HEK293 (cell line): ENCODE data around the gene SVIL.

Experiments
- CTCF ChIA-PET: fragments of 350-600 bp; formaldehyde crosslinking; extraction: SDS; loops from one replicate; lab custom pipeline; 2021; ENCODE audit warnings: antibody characterized with exemption; lab: Yijun Ruan, JAX
- POLR2A ChIA-PET: fragments of 300-600 bp; formaldehyde crosslinking; extraction: SDS; loops from one replicate; lab custom pipeline; 2020; ENCODE audit warnings: antibody characterized with exemption, inconsistent platforms; lab: Yijun Ruan, JAX
- H3K27ac ChIP-seq: fragments of 200-500 bp; sonication (Bioruptor generic); 2 replicates; pipeline ENCODE4 v1.5.1; 2014; ENCODE audit warnings: low read depth, low read length, control low read depth, inconsistent platforms; ENCODE audit errors: extremely low read depth
- H3K36me3 ChIP-seq, 2 experiments: fragments of 200-500 bp in 1 of 2; sonication (Bioruptor generic) in 1 of 2; 1 replicate in 1 of 2; 2 replicates in 1 of 2; pipeline ENCODE4 v1.5.1; 2014 to 2017; ENCODE audit warnings: inconsistent platforms in 2 of 2, low read length in 2 of 2; ENCODE audit not compliant: control insufficient read depth in 2 of 2, insufficient read depth in 1 of 2
- H3K4me1 ChIP-seq: fragments of 200-500 bp; sonication (Bioruptor generic); 2 replicates; pipeline ENCODE4 v1.5.1; 2014; ENCODE audit warnings: mild to moderate bottlenecking, low read length, inconsistent platforms; ENCODE audit not compliant: control insufficient read depth, insufficient read depth
- H3K4me3 ChIP-seq: 2 replicates; pipeline ENCODE4 v1.5.1; 2011; ENCODE audit warnings: low read depth, mild to moderate bottlenecking, control low read depth, low read length, moderate library complexity
- H3K9me3 ChIP-seq: fragments of 200-500 bp; sonication (Bioruptor generic); 2 replicates; pipeline ENCODE4 v1.5.1; 2014; ENCODE audit warnings: low read depth, low read length, inconsistent platforms; ENCODE audit not compliant: control insufficient read depth, insufficient read depth
- EGR2 ChIP-seq: fragments of 450-650 bp; formaldehyde crosslinking; IDR thresholded peaks from 2 replicates; pipeline ENCODE4 v1.5.1; 2016; ENCODE audit warnings: low read depth, missing biosample characterization, missing genetic modification characterization
- HIC1 ChIP-seq: fragments of 450-650 bp; formaldehyde crosslinking; IDR thresholded peaks from 2 replicates; pipeline ENCODE4 v1.5.1; 2016; ENCODE audit warnings: missing biosample characterization, missing genetic modification characterization
- INSM2 ChIP-seq: fragments of 450-650 bp; formaldehyde crosslinking; IDR thresholded peaks from 2 replicates; pipeline ENCODE4 v1.5.1; 2016; ENCODE audit warnings: missing biosample characterization, missing genetic modification characterization
- PATZ1 ChIP-seq: fragments of 450-650 bp; formaldehyde crosslinking; IDR thresholded peaks from 2 replicates; pipeline ENCODE4 v1.5.1; 2016; ENCODE audit warnings: missing biosample characterization, missing genetic modification characterization
- REST ChIP-seq: fragments of 450-650 bp; formaldehyde crosslinking; IDR thresholded peaks from 2 replicates; pipeline ENCODE4 v1.5.1; 2016; ENCODE audit warnings: missing biosample characterization, missing genetic modification characterization
- ZNF121 ChIP-seq: fragments of 450-650 bp; formaldehyde crosslinking; IDR thresholded peaks from 2 replicates; pipeline ENCODE4 v1.5.1; 2016; ENCODE audit warnings: missing biosample characterization, missing genetic modification characterization
- ZNF140 ChIP-seq: fragments of 450-650 bp; formaldehyde crosslinking; IDR thresholded peaks from 2 replicates; pipeline ENCODE4 v1.5.1; 2016; ENCODE audit warnings: missing biosample characterization, missing genetic modification characterization
- ZNF174 ChIP-seq: fragments of 450-650 bp; formaldehyde crosslinking; IDR thresholded peaks from 2 replicates; pipeline ENCODE4 v1.5.0; 2017; ENCODE audit warnings: missing biosample characterization, mild to moderate bottlenecking, missing genetic modification characterization
- ZNF202 ChIP-seq: fragments of 450-650 bp; formaldehyde crosslinking; IDR thresholded peaks from 2 replicates; pipeline ENCODE4 v1.5.1; 2016; ENCODE audit warnings: missing biosample characterization, missing genetic modification characterization, borderline replicate concordance
- ZNF23 ChIP-seq: fragments of 450-650 bp; formaldehyde crosslinking; IDR thresholded peaks from 2 replicates; pipeline ENCODE4 v1.5.1; 2016; ENCODE audit warnings: missing biosample characterization, missing genetic modification characterization, borderline replicate concordance
- ZNF24 ChIP-seq: fragments of 450-650 bp; formaldehyde crosslinking; IDR thresholded peaks from 2 replicates; pipeline ENCODE4 v1.5.1; 2016; ENCODE audit warnings: missing biosample characterization, missing genetic modification characterization
- ZNF302 ChIP-seq: fragments of 450-650 bp; formaldehyde crosslinking; IDR thresholded peaks from 2 replicates; pipeline ENCODE4 v1.5.1; 2016; ENCODE audit warnings: missing biosample characterization, missing genetic modification characterization, low read depth
- ZNF324 ChIP-seq: fragments of 450-650 bp; formaldehyde crosslinking; IDR thresholded peaks from 2 replicates; pipeline ENCODE4 v1.5.1; 2016; ENCODE audit warnings: missing biosample characterization, missing genetic modification characterization
- ZNF362 ChIP-seq: fragments of 450-650 bp; formaldehyde crosslinking; IDR thresholded peaks from 2 replicates; pipeline ENCODE4 v1.5.1; 2016; ENCODE audit warnings: missing biosample characterization, missing genetic modification characterization
- ZNF423 ChIP-seq: fragments of 450-650 bp; formaldehyde crosslinking; IDR thresholded peaks from 2 replicates; pipeline ENCODE4 v1.5.1; 2016; ENCODE audit warnings: missing biosample characterization, missing genetic modification characterization
- ZNF561 ChIP-seq: fragments of 450-650 bp; IDR thresholded peaks from 2 replicates; pipeline ENCODE4 v1.5.1; 2018; ENCODE audit warnings: missing biosample characterization, missing genetic modification characterization, borderline replicate concordance
- ZNF585B ChIP-seq: fragments of 450-650 bp; formaldehyde crosslinking; IDR thresholded peaks from 2 replicates; pipeline ENCODE4 v1.5.1; 2016; ENCODE audit warnings: missing biosample characterization, missing genetic modification characterization
- ZNF621 ChIP-seq: fragments of 450-650 bp; formaldehyde crosslinking; IDR thresholded peaks from 2 replicates; pipeline ENCODE4 v1.5.1; 2017; ENCODE audit warnings: missing biosample characterization, missing genetic modification characterization
- ZNF629 ChIP-seq: fragments of 450-650 bp; formaldehyde crosslinking; IDR thresholded peaks from 2 replicates; pipeline ENCODE4 v1.5.1; 2017; ENCODE audit warnings: missing biosample characterization, missing genetic modification characterization
- ZNF645 ChIP-seq: fragments of 450-650 bp; formaldehyde crosslinking; IDR thresholded peaks from 2 replicates; pipeline ENCODE4; 2016; ENCODE audit warnings: missing biosample characterization, missing genetic modification characterization
- ZNF660 ChIP-seq: fragments of 450-650 bp; IDR thresholded peaks from 2 replicates; pipeline ENCODE4 v1.5.1; 2018; ENCODE audit warnings: missing biosample characterization, mild to moderate bottlenecking, missing genetic modification characterization
- ZNF670 ChIP-seq: fragments of 450-650 bp; formaldehyde crosslinking; IDR thresholded peaks from 2 replicates; pipeline ENCODE4 v1.5.1; 2016; ENCODE audit warnings: missing biosample characterization, missing genetic modification characterization, low read depth
- ZNF677 ChIP-seq: fragments of 450-650 bp; IDR thresholded peaks from 2 replicates; pipeline ENCODE4 v1.5.0; 2018; ENCODE audit warnings: missing biosample characterization, mild to moderate bottlenecking, missing genetic modification characterization, moderate library complexity
- ZNF701 ChIP-seq: fragments of 450-650 bp; formaldehyde crosslinking; IDR thresholded peaks from 2 replicates; pipeline ENCODE4 v1.5.1; 2016; ENCODE audit warnings: missing biosample characterization, missing genetic modification characterization
- ZNF792 ChIP-seq: fragments of 450-650 bp; formaldehyde crosslinking; IDR thresholded peaks from 2 replicates; pipeline ENCODE4 v1.5.1; 2016; ENCODE audit warnings: missing biosample characterization, missing genetic modification characterization
- ZNF843 ChIP-seq: fragments of 450-650 bp; formaldehyde crosslinking; IDR thresholded peaks from 2 replicates; pipeline ENCODE4 v1.5.1; 2016; ENCODE audit warnings: missing biosample characterization, missing genetic modification characterization

The SVIL gene

GRCh38 chr10:29578457-29578856 lies 56.3 kb downstream of the SVIL start:
- H3K4me1 ChIP-seq = no peaks in the 10 kb centered on the region
- H3K27ac ChIP-seq = no peak overlapping the region
- TF ChIP-seq ZNF23 (tag by site-specific recombination) (no peak), ZNF621 (tag by site-specific recombination) (no peak), ZNF660 (tag by site-specific recombination) (no peak), ZNF645 (tag by site-specific recombination) (no peak), ZNF701 (tag by site-specific recombination) (no peak), ZNF140 (no peak), ZNF843 (tag by site-specific recombination) (no peak), ZNF423 (tag by site-specific recombination) (no peak)
- TF ChIP-seq, all 188 proteins: peak for 0
- Histone ChIP-seq H3K36me3 (no peaks in the 10 kb centered on the region), H3K9me3 (no peaks in the 10 kb centered on the region), H3K4me3 (no peak overlapping the region)
- ChIA-PET POLR2A (no interaction called here), CTCF (no interaction called here)

GRCh38 chr10:29576681-29577080 lies 58.1 kb downstream of the SVIL start:
- no peak overlapping the region for H3K4me3 ChIP-seq
- no peaks in the 10 kb centered on the region for H3K4me1 ChIP-seq
- no peaks in the 10 kb centered on the region for H3K36me3 ChIP-seq
- ChIA-PET POLR2A (no interaction called here), CTCF (no interaction called here)
- H3K27ac ChIP-seq = no peak overlapping the region
- no peaks in the 10 kb centered on the region for H3K9me3 ChIP-seq
- TF ChIP-seq ZNF792 (tag by site-specific recombination) = no peak
- no peak for TF ChIP-seq ZNF561 (tag by site-specific recombination)
- no peak for TF ChIP-seq EGR2 (tag by site-specific recombination)
- TF ChIP-seq ZNF677 (tag by site-specific recombination) = no peak
- no peak for TF ChIP-seq REST (tag by site-specific recombination)
- TF ChIP-seq ZNF362 (tag by site-specific recombination) = no peak
- TF ChIP-seq ZNF174 = no peak
- TF ChIP-seq ZNF629 (tag by site-specific recombination) = no peak
- no peak for TF ChIP-seq ZNF585B (tag by site-specific recombination)
- TF ChIP-seq PATZ1 (tag by site-specific recombination) = no peak
- TF ChIP-seq ZNF202 = no peak
- TF ChIP-seq ZNF302 (tag by site-specific recombination) = no peak
- no peak for TF ChIP-seq ZNF670 (tag by site-specific recombination)
- TF ChIP-seq ZNF121 (tag by site-specific recombination) = no peak
- TF ChIP-seq HIC1 = no peak
- no peak for TF ChIP-seq ZNF24 (tag by site-specific recombination)
- no peak for TF ChIP-seq INSM2
- TF ChIP-seq ZNF324 (tag by site-specific recombination) = no peak
